A549 (cell line): ENCODE results near the gene LAPTM5. TPM values are rescaled to one million over a fixed set of nuclear protein-coding genes. Genes with fewer than 3 reads are reported as not detected.

Experiments used
- ATAC-seq, 2 experiments: fragments of 200-7000 bp in 1 of 2; fragments of >200 bp in 1 of 2; cut with Nextera tagmentation in 1 of 2; cut with Tn5 transposase in 1 of 2; 3 replicates each; pipeline versions ENCODE4 v1.8.0 to v1.9.1; 2018 to 2020; ENCODE audit warnings: mild to moderate bottlenecking in 1 of 2, moderate library complexity in 1 of 2
- CTCF ChIA-PET: fragments of 300-600 bp; sonication (Branson Sonifier 250); formaldehyde crosslinking; extraction: SDS; loops from one replicate; lab custom pipeline; 2021; ENCODE audit warnings: antibody characterized with exemption, inconsistent platforms; lab: Yijun Ruan, JAX
- POLR2A ChIA-PET: fragments of 350-600 bp; formaldehyde crosslinking; extraction: SDS; loops from one replicate; lab custom pipeline; 2021; ENCODE audit warnings: antibody characterized with exemption, inconsistent platforms; lab: Yijun Ruan, JAX
- DNase-seq, 2 experiments: peaks; one replicate each; pipeline versions ENCODE4 v3.0.0 to v3.0.0-alpha.2; 2011 to 2016; ENCODE audit warnings: low read depth in 1 of 2, low spot score in 1 of 2
- FAIRE-seq: peaks from 2 replicates; lab custom pipeline; 2011; peaks lifted over from hg19 to GRCh38; lab: Jason Lieb, UNC
- H3K27ac ChIP-seq, 2 experiments: fragments of >200 bp; sonication (Bioruptor Twin); formaldehyde crosslinking; 3 replicates each; pipeline ENCODE4 v1.5.1; 2016 to 2017
- H3K4me1 ChIP-seq: fragments of >200 bp; sonication (Bioruptor Twin); formaldehyde crosslinking; 3 replicates; pipeline ENCODE4 v1.6.1; 2016
- H3K4me2 ChIP-seq: fragments of >200 bp; sonication (Bioruptor Twin); formaldehyde crosslinking; 3 replicates; pipeline ENCODE4 v1.6.1; 2016
- H3K4me3 ChIP-seq: fragments of >200 bp; sonication (Bioruptor Twin); formaldehyde crosslinking; 3 replicates; pipeline ENCODE4 v1.5.1; 2016
- H3K9me3 ChIP-seq: fragments of >200 bp; sonication (Bioruptor Twin); formaldehyde crosslinking; 3 replicates; pipeline ENCODE4 v1.6.1; 2016
- EHF ChIP-seq: fragments of 250-450 bp; sonication (Bioruptor Pico); IDR thresholded peaks from 2 replicates; pipeline ENCODE4 v1.5.0; 2020; ENCODE audit warnings: mild to moderate bottlenecking
- EHMT2 ChIP-seq: fragments of 200-600 bp; sonication (generic); IDR thresholded peaks from 2 replicates; pipeline ENCODE4 v1.6.1; 2016; ENCODE audit warnings: antibody characterized with exemption, low read depth, mild to moderate bottlenecking, moderate library complexity
- EP300 ChIP-seq, 2 experiments: fragments of >200 bp; sonication (Bioruptor Twin); formaldehyde crosslinking; IDR thresholded peaks; 2 replicates in 1 of 2; 3 replicates in 1 of 2; pipeline ENCODE4 v1.6.1; 2016 to 2017
- FOSB ChIP-seq: fragments of 250-450 bp; sonication (Bioruptor Pico); IDR thresholded peaks from 2 replicates; pipeline ENCODE4 v1.5.0; 2020; ENCODE audit warnings: mild to moderate bottlenecking, moderate library complexity
- GATA3 ChIP-seq: IDR thresholded peaks from 2 replicates; pipeline ENCODE4 v1.6.1; 2012; ENCODE audit warnings: borderline replicate concordance
- HDAC2 ChIP-seq: fragments of 200-600 bp; sonication (generic); IDR thresholded peaks from 2 replicates; pipeline ENCODE4 v1.6.1; 2016
- MAFK ChIP-seq: fragments of 450-650 bp; IDR thresholded peaks from 2 replicates; pipeline ENCODE4 v1.6.1; 2014; ENCODE audit not compliant: partially characterized antibody
- NR3C1 ChIP-seq: fragments of >200 bp; sonication (Bioruptor Twin); formaldehyde crosslinking; IDR thresholded peaks from 3 replicates; pipeline ENCODE4 v1.6.1; 2017
- PHF8 ChIP-seq: fragments of 200-600 bp; sonication (generic); IDR thresholded peaks from 2 replicates; pipeline ENCODE4 v1.6.1; 2016; ENCODE audit warnings: low read depth, mild to moderate bottlenecking, antibody characterized with exemption, moderate library complexity, borderline replicate concordance
- RARB ChIP-seq: fragments of 250-450 bp; sonication (Bioruptor Pico); IDR thresholded peaks from 2 replicates; pipeline ENCODE4 v1.8.0; 2021; ENCODE audit warnings: mild to moderate bottlenecking, moderate library complexity
- RNF2 ChIP-seq: fragments of 200-600 bp; sonication (generic); IDR thresholded peaks from 2 replicates; pipeline ENCODE4 v1.6.1; 2016; ENCODE audit warnings: low read depth, mild to moderate bottlenecking, antibody characterized with exemption, moderate library complexity, borderline replicate concordance
- SMC3 ChIP-seq: fragments of >200 bp; sonication (Bioruptor Twin); formaldehyde crosslinking; IDR thresholded peaks from 3 replicates; pipeline ENCODE4 v1.6.1; 2018; ENCODE audit warnings: inconsistent platforms
- SREBF2 ChIP-seq: fragments of 450-650 bp; IDR thresholded peaks from 2 replicates; pipeline ENCODE4 v1.6.1; 2014; ENCODE audit warnings: mild to moderate bottlenecking, moderate library complexity
- ZNF302 ChIP-seq: fragments of 250-450 bp; sonication (Bioruptor Pico); IDR thresholded peaks from 2 replicates; pipeline ENCODE4 v1.9.0; 2021; ENCODE audit warnings: inconsistent platforms, mild to moderate bottlenecking, moderate library complexity
- ZSCAN20 ChIP-seq: fragments of 250-450 bp; sonication (Bioruptor Pico); IDR thresholded peaks from 2 replicates; pipeline ENCODE4 v1.8.0; 2022; ENCODE audit warnings: mild to moderate bottlenecking, moderate library complexity
- WGBS: methylation state at CpG from one replicate; pipeline ENCODE4 v1.1.6; 2017; ENCODE audit errors: missing lambda C conversion rate; 5-methylcytosine and 5-hydroxymethylcytosine counted together
- polyA plus RNA-seq, 4 experiments: library from polyadenylated mRNA; depleted of rRNA in 3 of 4; stranded (reverse); fragments of >200 nt; fragmentation: RNase III in 1 of 4; extraction: RNeasy Plus Mini Kit Qiagen cat#74134 plus additional on column Dnase treatment in 1 of 4; gene quantifications; 2 replicates in 3 of 4; 3 replicates in 1 of 4; pipeline ENCODE4 v1.2.3, GENCODE V29; 2011 to 2017
- TF ChIP-seq, protein P1 (sequence below): fragments of 250-450 bp; sonication (Bioruptor Pico); IDR thresholded peaks from 2 replicates; pipeline ENCODE4 v1.5.0; 2021; ENCODE audit warnings: mild to moderate bottlenecking, moderate library complexity, borderline replicate concordance
- TF ChIP-seq, protein P2 (sequence below): IDR thresholded peaks from 2 replicates; pipeline ENCODE4 v1.6.1; 2012
- TF ChIP-seq, protein P3 (sequence below): fragments of 450-650 bp; IDR thresholded peaks from 2 replicates; pipeline ENCODE4 v1.6.1; 2014; ENCODE audit warnings: antibody characterized with exemption
- TF ChIP-seq, protein P4 (sequence below): fragments of >200 bp; sonication (Bioruptor Twin); formaldehyde crosslinking; IDR thresholded peaks from 3 replicates; pipeline ENCODE4 v1.6.1; 2016
- TF ChIP-seq, protein P5 (sequence below): fragments of 200-600 bp; sonication (generic); IDR thresholded peaks from 2 replicates; pipeline ENCODE4 v1.6.1; 2016; ENCODE audit warnings: antibody characterized with exemption, mild to moderate bottlenecking, moderate library complexity

Gene LAPTM5
- polyA plus RNA-seq, 2 of the 4 experiments (the other 2 are of a cell fraction), result 0.06 to 0.22 TPM

DNA sequence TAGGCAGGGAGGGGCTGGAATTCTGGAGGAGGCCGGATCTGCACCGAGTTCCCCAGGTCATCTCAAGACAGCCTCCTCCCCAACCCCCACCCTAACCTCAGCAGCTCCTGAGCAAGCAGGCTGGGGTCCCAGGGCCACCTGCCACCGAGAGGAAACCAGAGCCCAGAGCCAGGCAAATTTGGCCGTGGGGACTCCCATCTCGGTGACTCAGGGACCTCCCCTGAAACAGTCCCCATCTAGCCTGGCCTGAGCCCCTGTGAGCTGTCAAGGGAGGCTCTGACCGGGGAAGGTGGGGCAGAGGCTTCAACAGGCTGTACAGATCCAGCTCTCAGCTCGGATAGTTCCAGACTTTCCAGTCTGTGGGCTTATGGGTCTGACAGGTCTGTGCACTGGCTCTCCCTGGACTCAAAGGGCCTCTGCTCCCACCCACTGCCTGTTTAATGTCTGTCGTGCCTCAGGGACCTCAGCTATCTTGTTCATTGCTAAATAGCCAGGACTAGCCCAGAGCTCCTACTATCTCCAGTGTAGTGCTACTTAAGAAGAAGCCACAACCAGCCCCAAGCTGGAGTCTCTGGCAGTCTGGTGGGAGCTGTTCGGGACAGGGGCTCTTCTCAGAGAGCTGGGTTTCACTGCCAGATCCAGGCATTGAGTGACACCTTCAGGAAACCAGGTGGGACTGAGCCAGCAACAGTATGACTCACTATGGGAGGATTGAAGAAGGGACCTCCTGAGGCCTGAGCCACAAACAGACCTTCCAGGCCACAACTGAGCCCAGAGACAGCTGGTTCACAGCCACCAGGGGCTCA lies 59.8 kb downstream of the LAPTM5 start:
- WGBS, result 58% methylated on average over 4 of the region's 9 CpGs

DNA sequence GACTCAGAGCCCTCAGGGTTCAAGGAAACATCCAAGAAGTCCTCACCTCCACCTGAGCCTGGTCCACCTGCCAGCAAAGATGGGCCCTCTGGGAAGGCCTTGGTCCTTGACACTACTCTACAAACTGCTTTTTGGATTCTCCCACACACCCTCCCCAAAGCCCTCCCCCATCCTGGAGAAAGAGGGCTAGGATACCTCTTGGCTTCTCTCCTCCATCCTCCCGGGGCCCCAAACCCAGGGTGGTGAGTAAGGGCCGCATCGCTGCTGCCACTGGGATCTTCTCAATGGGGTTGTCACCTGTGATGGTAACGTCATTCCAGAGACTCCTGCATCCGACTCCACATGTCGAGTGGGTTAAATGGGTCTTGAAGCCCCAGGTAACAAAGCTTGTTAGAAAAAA lies 60.7 kb downstream of the LAPTM5 start:
- Histone ChIP-seq H3K27ac (no peak overlapping the region), H3K9me3 (no peaks in the 10 kb centered on the region), H3K4me2 (no peak overlapping the region), H3K4me1 (peaks cover 8% of the 10 kb centered on the region; the same call in 2 of the 3 replicates), H3K4me3 (no peak overlapping the region)
- TF ChIP-seq, protein P1, sequence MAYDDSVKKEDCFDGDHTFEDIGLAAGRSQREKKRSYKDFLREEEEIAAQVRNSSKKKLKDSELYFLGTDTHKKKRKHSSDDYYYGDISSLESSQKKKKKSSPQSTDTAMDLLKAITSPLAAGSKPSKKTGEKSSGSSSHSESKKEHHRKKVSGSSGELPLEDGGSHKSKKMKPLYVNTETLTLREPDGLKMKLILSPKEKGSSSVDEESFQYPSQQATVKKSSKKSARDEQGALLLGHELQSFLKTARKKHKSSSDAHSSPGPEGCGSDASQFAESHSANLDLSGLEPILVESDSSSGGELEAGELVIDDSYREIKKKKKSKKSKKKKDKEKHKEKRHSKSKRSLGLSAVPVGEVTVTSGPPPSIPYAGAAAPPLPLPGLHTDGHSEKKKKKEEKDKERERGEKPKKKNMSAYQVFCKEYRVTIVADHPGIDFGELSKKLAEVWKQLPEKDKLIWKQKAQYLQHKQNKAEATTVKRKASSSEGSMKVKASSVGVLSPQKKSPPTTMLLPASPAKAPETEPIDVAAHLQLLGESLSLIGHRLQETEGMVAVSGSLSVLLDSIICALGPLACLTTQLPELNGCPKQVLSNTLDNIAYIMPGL, result no peak
- TF ChIP-seq, protein P2, sequence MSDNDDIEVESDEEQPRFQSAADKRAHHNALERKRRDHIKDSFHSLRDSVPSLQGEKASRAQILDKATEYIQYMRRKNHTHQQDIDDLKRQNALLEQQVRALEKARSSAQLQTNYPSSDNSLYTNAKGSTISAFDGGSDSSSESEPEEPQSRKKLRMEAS, result no peak
- no peak for TF ChIP-seq SREBF2
- TF ChIP-seq, protein P3, sequence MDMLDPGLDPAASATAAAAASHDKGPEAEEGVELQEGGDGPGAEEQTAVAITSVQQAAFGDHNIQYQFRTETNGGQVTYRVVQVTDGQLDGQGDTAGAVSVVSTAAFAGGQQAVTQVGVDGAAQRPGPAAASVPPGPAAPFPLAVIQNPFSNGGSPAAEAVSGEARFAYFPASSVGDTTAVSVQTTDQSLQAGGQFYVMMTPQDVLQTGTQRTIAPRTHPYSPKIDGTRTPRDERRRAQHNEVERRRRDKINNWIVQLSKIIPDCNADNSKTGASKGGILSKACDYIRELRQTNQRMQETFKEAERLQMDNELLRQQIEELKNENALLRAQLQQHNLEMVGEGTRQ, result no peak
- CTCF ChIA-PET, result interaction anchor here (0.6 kb wide), 1 partner anchor 29 kb away, joined by 3 read pairs; no protein-coding TSS in a partner anchor
- 66% methylated on average over 3 of the region's 6 CpGs for WGBS
- ATAC-seq, result no peak
- no peak for FAIRE-seq
- POLR2A ChIA-PET, result no interaction called here
- DNase-seq, result no peak

More for the DNA sequence above, 59.8 kb downstream of the LAPTM5 start:
- no peak; a peak in 1 of 6 replicates for ATAC-seq
- Histone ChIP-seq H3K27ac (no peak overlapping the region), H3K4me1 (peaks cover 8% of the 10 kb centered on the region; the same call in 2 of the 3 replicates), H3K4me3 (no peak overlapping the region), H3K9me3 (no peaks in the 10 kb centered on the region), H3K4me2 (no peak overlapping the region)
- CTCF ChIA-PET, result interaction anchor here (0.6 to 2.0 kb wide), 2 partner anchors 10 to 28 kb away, joined by 3 to 8 read pairs; no protein-coding TSS in a partner anchor
- no peak for TF ChIP-seq NR3C1
- no peak for TF ChIP-seq PHF8
- TF ChIP-seq RARB (CRISPR knock-in tag), result no peak
- no peak for TF ChIP-seq ZSCAN20
- no peak for TF ChIP-seq HDAC2
- no peak for TF ChIP-seq ZNF302
- TF ChIP-seq GATA3, result no peak
- FAIRE-seq, result no peak
- DNase-seq, result no peak
- POLR2A ChIA-PET, result no interaction called here

DNA sequence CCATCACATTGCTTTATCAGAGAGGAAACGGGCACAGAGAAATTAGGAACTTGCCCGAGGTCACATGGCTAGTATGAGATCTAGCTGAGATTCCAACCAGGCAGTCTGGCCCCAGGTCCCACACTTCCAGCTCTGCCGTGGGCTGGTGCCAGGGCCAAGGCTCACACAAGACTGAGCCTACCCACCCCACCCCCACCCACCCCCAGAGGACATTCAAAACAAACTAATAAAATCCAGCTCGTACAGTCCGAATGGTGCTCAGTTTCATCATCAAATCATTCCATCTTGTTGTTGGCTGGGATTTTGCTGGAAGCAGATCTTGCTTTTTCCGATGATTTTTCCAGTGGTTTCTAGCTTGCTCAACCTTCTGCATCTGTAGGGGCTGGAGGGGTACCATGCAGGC lies 62.1 kb downstream of the LAPTM5 start:
- FAIRE-seq, result no peak
- WGBS, result 54% methylated on average over 5 of the region's 6 CpGs
- DNase-seq, result no peak
- ChIA-PET POLR2A (no interaction called here), CTCF (no interaction called here)
- no peak overlapping the region for H3K4me3 ChIP-seq
- no peak overlapping the region for H3K27ac ChIP-seq
- H3K4me2 ChIP-seq, result no peak overlapping the region
- no peaks in the 10 kb centered on the region for H3K9me3 ChIP-seq
- no peaks in the 10 kb centered on the region; the same call in 2 of the 3 replicates for H3K4me1 ChIP-seq
- ATAC-seq, result no peak
- TF ChIP-seq FOSB (CRISPR knock-in tag) (no peak), SMC3 (no peak), MAFK (no peak), EHF (CRISPR knock-in tag) (no peak), EP300 (IDR thresholded peaks at IDR 0.05) (no peak), RNF2 (no peak), HDAC2 (no peak), EHMT2 (no peak)
- TF ChIP-seq, protein P4, sequence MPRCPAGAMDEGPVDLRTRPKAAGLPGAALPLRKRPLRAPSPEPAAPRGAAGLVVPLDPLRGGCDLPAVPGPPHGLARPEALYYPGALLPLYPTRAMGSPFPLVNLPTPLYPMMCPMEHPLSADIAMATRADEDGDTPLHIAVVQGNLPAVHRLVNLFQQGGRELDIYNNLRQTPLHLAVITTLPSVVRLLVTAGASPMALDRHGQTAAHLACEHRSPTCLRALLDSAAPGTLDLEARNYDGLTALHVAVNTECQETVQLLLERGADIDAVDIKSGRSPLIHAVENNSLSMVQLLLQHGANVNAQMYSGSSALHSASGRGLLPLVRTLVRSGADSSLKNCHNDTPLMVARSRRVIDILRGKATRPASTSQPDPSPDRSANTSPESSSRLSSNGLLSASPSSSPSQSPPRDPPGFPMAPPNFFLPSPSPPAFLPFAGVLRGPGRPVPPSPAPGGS, result no peak
- TF ChIP-seq, protein P3, result no peak
- TF ChIP-seq, protein P5, sequence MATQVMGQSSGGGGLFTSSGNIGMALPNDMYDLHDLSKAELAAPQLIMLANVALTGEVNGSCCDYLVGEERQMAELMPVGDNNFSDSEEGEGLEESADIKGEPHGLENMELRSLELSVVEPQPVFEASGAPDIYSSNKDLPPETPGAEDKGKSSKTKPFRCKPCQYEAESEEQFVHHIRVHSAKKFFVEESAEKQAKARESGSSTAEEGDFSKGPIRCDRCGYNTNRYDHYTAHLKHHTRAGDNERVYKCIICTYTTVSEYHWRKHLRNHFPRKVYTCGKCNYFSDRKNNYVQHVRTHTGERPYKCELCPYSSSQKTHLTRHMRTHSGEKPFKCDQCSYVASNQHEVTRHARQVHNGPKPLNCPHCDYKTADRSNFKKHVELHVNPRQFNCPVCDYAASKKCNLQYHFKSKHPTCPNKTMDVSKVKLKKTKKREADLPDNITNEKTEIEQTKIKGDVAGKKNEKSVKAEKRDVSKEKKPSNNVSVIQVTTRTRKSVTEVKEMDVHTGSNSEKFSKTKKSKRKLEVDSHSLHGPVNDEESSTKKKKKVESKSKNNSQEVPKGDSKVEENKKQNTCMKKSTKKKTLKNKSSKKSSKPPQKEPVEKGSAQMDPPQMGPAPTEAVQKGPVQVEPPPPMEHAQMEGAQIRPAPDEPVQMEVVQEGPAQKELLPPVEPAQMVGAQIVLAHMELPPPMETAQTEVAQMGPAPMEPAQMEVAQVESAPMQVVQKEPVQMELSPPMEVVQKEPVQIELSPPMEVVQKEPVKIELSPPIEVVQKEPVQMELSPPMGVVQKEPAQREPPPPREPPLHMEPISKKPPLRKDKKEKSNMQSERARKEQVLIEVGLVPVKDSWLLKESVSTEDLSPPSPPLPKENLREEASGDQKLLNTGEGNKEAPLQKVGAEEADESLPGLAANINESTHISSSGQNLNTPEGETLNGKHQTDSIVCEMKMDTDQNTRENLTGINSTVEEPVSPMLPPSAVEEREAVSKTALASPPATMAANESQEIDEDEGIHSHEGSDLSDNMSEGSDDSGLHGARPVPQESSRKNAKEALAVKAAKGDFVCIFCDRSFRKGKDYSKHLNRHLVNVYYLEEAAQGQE, result no peak
- TF ChIP-seq, protein P1, result no peak
